GM18511 (cell line): Measurements from ENCODE around the gene SRSF5.
"Not testable (repeated sequence)": the region's sequence is repeated elsewhere in the genome, so short reads cannot be mapped to it uniquely, and the experiment has no call there.

Source experiments
- ATAC-seq: cut with Tn5 transposase; IDR thresholded peaks from one replicate; pipeline ENCODE4 v1.9.1; 2021; ENCODE audit warnings: mild to moderate bottlenecking, moderate library complexity; ENCODE audit not compliant: unreplicated experiment

SRSF5 gene

DNA sequence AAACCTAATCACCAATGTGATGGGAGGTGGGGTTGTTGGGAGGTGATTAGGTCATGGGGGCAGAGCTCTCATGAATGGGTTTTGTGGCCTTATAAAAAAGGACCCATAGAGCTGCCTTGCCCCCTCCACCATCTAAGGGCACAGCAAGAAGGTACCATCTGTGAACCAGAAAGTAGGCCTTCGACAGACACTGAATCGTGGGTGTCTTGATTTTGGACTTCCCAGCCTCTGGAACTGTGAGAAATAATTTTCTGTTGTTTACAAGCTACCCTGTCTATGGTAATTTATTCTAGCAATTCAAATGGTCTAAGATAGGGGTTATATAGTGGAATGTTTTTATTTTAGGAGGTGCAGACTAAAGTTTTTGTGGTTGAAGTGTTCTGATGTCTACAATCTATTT is 38.0 kb downstream of the SRSF5 start:
- ATAC-seq = no peak

DNA sequence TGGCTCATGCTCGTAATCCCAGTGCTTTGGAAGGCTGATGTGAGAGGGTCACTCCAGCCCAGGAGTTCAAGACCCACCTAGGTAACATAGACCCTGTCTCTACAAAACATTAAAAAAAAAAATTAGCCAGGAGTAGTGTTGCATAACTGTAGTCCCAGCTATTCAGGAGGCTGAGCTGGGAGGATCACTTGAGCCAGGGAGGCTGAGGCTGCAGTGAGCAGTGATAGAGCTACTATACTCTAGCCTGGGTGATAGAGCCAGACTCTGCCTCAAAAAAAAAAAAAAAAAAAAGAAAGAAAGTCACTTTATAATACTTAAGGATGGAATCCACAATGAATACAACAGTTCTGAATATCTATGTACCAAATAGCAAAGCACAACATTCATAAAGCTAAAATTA is 40.2 kb downstream of the SRSF5 start:
- ATAC-seq = no peak

DNA sequence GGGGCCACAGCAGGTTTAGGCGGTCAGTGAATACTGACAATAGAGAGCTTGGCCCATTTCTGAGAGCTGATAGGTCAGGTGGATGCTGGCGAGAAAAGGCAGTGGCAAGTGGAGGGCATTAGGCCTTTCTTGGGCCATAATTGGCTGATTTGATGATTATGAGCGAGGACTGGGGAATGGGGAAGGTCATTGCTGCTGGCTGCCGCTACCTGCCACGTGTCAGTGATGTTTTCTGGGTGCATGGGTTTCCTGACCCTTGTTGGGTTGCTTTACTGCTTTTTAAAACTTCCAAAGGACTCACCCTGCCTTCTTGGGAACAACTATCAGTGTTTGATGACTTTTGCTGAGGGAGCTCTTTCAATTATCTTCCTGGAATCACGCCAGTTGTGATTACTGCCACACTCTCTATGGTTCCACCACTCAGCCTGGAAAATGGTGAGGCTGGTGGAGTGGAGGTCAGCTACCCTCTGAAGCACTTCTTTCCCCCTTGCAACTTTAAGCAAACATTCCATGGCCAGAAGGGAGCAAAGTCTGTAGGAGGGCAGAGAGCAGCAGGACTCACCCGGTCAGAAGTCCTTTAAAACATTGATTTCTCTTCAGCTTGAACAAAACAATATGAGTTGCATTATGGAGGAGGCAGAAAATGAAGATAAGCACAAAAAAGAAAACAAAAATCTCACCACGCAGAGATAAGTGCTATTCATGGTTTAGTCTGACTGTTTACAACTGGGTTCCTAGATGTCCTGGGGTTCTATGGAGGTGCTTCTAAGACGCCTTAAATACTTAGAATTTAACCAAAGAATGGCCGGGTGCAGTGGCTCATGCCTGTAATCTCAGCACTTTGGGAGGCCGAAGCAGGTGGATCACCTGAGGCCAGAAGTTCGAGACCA is 42.2 kb downstream of the SRSF5 start:
- no peak for ATAC-seq

DNA sequence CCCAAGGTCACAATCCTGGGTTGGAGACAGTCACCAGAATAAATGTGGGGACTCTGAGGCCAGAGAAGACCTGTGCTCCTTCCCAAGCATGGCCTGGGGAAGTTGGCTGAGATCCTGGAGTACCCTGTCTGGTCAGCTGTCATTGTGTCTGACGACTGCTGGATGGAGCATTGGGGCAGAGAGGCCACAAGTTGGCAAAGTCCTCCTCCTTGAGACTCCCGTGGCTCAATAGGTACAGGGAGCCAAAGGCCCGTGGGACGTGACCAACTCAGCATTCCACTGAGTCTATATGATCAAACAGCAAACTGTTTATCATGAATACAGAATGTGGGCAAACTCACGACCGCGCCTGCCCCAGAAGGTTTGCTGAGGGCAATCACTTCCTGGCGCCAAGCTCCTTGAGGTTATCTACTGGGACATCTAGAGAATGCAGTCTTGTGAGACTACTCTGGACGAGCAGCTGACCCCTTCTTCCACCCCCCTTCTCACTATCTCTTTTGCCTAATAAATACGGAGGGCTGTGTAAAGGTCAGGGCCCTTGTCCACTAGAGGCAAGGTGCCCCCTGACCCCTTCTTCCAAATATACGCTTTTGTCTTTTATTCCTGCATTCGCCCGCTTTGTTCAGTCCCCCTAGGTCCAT is 44.4 kb downstream of the SRSF5 start:
- no peak for ATAC-seq

DNA sequence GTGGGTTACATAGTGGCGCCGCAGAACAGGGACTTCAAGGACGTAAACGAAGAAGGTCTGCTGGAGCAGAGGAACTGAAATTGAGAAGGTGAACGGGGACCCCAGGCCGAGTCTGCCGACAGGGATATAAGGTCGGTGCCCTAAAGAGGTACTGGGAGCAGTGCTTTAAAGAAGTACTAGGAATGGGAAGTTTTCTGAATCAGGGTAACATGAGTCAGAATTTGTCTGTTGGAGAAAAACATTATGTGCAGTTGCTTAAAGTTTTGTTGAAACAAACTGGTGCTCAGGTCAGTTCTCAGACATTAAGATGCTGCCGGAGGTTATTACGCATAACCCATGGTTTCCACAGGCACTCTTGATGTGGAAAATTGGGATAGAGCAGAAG is 44.9 kb downstream of the SRSF5 start:
- ATAC-seq = no peak

DNA sequence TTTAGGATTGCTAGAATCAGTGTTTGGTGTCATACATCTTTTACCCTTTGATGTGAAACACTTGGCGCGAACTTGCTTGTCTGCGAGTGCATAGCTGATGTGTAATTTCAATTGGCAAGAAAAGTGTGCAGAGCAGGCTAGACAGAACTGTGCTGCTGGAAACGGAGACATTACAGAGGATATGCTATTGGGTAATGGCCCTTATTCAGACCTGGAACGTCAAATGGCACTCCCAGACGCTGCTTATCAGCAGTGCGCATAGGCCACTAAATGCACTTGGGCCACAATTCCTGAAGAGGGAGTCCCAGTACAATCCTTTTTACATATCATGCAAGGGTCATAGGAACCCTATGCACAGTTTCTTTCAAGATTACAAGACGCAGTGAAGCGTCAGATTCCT is 45.8 kb downstream of the SRSF5 start:
- no peak for ATAC-seq

DNA sequence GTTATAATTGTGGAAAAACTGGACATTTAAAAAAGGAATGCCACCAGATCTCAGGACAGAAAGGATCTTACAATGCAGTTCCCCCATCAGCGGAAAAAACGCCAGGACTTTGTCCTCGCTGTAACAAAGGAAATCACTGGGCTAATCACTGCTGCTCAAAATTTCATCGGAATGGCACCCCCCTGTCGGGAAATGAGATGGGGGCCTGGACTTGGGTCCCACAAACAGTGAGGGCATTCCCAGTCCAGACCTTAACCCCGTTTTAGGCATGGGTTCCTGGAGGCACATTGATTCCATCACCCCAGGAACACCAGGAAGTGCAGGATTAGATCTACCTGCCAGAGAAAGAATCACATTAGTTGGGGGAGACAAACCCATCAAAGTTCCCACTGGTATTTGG is 46.4 kb downstream of the SRSF5 start:
- not testable (repeated sequence) for ATAC-seq

DNA sequence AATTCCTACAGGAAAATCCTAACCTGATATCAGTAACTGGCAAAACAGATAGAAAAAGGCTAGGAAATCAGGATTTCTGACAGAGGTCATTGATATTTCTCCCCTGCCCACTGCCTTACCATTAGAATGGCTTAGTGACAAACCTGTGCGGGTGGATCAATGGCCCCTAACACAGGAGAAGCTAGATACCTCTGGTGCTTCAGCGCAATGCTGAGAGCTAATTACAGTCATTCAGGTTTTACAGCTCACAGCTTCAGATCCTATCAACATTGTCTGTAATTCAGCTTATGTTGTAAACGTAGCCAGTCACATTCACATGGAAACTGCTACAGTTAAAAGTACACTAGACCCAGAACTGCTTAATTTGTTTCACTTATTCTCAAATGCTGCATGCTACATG is 47.5 kb downstream of the SRSF5 start:
- no peak for ATAC-seq

DNA sequence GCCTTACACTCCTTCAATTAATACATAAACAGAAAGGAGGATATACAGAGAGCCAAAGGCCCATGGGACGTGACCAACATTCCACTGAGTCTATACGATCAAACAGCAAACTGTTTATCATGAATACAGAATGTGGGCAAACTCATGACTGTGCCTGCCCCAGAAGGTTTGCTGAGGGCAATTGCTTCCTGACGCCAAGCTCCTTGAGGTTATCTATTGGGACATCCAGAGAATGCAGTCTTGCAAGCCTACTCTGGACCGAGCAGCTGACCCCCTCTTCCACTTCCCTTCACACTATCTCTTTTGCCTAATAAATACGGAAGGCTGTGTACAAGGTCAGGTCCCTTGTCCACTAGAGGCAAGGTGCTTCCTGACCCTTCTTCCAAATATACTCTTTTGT is 48.6 kb downstream of the SRSF5 start:
- ATAC-seq = no peak

DNA sequence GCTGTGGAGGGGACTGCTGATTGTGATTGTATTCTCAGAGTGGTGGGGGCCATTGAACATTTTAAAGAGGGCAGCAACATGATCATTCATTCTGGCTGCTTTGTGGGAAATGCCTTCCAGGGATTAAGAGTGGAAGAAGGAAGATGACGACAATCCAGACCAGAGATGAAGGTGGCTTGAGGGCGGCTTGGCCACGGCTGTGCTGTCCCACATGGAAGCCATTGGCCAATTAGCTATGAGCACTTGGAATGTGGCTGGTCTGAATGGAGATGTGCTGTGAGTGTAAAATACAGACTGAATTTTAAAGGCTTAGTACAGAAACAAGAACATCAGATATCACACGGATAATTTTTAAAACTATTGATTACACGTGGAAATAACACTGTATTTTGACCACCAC is 49.3 kb downstream of the SRSF5 start:
- no peak for ATAC-seq

DNA sequence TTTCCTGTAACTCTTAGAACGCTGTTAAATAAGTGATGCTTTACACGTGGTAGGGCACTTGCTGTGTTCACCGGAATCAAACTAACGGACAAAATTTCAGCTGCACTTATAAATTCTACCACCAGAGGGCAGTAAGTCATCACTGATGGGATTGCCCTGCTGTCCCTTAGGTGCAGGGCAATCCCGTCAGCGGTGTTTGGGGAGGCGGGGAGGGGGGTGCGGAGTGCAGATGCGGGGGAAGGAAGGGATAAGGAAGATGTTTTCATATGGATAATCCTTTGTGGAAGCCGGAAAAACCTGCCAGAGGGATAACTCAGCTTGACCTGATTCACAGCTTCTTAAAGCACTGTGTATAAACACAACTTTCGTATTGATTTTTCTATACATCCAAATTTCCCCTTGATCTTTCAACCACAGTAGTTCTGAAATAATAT is 51.8 kb downstream of the SRSF5 start:
- no peak for ATAC-seq

DNA sequence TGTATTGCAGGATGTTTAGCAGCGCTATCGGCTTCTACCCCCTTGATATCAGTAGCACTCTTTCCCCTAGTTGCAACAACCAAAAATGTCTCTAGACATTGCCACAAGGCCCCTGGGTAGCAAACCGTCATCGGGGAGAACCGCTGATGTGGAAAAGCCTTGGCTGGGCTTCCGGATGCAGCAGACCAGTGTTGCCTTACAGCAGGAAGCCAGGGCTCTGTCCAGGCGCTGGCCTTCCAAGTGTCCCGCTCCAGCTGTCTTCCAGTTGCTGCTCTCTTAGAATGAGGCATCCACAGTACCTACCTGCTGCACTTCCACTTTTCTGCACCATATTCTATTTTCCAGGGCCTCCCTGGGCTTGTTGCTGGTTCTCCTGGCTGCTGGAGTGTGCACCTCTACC is 52.7 kb downstream of the SRSF5 start:
- ATAC-seq = no peak

DNA sequence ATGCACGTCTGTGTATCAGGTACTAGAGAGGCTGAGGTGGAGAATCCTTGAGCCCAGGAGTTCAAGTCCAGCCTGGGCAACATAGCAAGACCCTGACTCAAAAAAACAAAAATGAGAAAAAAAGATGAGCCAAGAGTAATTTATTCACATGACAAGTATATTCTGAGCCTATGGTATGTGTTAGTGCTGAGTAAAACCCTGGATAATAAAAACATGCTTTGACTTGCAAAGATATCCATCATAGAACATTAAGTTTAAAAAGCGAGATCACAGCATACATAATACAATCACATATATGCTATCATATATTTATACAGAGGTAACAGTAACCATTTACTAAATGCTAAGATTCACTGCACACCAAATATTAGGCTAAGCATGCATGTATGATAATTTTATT is 54.0 kb downstream of the SRSF5 start:
- ATAC-seq = no peak
